HG03135 (cell line): ENCODE results near the gene TOX2.

Experiments used
- ATAC-seq: cut with Tn5 transposase; IDR thresholded peaks from one replicate; pipeline ENCODE4 v1.9.1; 2021; ENCODE audit warnings: mild to moderate bottlenecking, moderate library complexity; ENCODE audit not compliant: unreplicated experiment

The TOX2 gene

DNA sequence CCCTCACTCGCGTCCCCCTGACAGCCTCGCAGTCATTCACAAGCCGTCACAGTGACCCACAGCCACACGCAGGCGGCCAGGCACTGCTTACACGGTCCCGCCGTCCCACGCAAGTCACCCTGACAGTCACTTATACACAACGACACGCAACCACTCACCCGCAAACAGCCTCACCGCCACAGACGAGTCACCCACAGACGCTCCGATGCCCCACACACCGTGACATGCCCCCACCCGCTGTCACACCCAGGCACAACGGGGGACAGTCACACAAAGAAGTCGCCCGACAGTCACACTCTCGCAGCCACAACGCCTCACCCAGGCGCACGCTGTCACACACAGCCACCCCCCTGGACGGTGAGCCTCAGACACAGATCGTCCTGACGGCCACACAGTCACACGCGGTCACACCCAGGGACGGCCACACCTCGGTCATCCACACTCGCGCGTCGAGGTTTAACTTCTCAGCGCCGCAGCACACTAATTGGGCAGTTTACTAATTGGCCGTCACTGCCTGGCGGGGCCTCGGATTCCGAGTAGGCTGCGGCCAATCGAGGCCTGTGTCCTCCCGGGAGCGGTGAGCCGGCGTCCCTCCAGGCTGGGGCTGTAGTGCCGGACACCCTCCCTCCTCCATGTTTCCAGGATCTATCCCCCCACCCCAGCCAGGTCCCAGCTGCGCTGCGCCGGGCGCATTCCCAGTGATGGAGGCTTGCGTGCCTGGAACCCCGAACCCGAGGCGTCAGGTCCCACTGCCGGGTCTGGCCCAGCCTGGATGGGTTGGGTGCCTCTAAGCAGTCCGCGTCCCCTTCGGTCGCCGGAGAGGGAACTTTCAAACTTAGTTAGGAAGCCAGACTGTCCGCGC is 790 bp downstream of the TOX2 start:
- no peak for ATAC-seq

DNA sequence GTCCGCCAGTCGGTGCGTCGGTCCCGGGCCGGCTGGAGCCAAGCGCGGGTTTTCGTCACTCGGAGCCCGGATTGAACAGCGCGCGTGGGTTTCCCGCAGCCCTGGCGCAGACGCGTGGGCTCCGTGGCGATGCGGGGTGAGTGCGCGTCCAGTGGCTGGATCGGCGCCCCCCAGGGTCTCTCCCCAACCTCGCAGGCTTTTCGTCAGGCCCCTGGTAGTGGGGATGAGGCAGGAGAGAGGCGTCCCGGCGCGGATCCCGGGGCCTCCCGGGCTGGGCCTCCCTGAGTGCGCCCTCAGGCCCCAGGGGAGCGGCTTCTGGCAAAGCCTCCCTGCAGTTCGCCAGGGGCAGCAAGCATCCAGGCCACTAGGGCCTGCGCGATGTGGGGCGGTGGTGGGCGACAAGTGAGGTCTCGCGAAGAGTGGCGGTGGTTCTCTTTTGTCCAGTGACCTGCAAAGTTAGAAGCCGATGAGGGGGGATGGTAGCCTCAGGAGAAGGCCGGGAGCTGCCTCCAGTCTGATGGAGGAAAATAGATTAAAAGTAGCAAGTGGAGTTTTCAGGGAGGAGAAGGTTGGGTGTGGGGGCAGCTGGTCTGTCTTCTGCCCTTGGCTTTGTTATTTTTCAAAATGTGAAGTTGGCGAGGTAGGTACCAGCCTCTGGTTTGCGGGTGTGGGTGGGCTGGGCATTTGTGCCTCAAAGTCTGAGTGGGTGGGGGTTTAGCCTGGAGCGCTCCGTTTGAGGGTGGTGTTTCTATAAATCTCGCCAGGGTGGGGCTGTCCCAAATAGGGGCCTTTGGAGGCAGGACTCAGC is 1.6 kb downstream of the TOX2 start:
- no peak for ATAC-seq

DNA sequence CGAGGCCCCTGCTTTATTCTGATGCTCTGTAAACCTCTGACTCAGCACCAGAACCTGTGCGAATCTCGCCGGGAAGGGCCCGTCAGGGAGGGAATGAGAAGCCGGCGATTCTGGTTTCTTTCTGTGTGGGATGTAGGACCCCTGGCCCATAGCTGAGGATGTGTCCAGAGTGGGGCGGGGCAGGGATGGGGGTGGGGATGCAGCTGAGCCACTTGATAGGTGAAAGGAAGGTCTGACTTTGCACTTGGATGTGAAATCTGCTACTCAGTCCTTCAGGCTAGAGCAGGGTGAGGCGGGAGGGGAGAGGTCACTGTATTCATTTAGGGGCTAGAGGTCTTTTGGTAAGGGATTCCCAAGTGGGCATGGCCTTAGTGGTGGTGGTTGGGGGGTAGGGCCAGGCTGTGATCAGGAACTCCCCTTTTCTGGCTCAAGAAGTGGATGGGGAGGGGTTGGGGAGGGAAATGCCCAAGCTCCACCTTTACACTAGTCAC is 2.3 kb downstream of the TOX2 start:
- no peak for ATAC-seq

DNA sequence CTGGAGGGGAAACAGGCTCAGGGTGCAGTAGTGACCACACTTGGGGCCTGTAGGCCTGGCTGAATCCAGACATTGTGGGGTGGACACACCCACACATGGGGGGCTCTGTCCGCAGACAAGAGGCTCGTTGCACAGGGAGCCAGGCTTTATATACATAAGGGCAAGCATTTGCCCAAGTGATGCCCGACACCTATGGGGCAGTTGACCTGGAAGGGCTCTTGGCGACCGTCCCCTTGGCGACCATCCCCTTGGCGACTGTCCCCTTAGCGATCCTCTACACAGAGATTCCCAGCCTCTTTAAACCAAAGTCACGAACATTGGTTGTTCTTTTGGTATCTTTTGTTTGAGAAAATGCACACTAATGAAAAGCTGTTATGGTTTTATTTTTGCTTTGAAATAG is 2.7 kb downstream of the TOX2 start:
- no peak for ATAC-seq

DNA sequence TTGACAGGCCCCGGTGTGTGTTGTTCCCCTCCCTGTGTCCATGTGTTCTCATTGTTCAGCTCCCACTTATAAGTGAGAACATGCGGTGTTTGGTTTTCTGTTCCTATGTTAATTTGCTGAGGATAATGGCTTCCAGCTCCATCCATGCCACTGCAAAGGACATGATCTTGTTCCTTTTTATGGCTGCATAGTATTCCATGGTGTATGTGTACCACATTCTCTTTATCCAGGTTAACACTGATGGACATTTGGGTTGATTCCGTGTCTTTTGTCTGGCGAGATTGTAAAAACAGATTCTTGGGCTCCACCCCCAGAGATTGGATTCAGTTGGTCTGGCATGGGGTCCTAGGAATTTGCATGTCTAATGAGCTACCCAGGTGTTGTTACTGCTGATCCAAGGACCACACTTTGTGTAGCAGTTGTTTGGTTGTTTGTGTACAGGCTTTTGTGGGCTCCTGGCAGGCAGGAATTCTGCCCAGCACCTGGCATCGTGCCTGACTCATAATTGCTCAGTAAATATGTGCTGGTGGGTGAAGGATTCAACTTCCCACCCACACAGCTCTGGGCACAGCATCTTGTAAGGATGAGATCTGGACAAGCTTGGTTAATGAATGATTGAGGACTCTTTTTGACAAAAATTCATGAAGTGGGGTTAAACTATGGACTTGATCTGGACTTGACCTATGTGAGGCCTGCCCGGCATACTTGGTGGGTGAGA is 5.2 kb downstream of the TOX2 start:
- ATAC-seq, result no peak

DNA sequence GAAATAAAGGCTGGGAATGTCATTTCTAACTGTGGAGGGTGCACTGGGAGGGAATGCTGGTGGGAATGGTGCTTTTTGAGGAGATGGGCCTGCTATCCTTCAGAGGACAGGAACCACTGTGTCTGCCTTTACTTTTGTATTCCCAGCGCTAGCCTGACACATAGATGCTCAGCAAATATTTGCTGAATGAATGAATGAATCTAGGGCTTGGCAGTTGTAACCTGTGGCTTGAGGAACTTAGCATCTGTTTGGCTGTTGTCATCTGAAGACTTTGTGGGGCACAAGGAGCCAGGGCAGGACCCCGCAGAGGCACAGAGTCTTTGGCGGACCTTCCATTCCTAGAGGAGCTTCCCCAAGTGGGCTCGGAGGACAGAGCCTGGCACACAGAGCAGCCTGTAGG is 6.1 kb downstream of the TOX2 start:
- ATAC-seq, result no peak

DNA sequence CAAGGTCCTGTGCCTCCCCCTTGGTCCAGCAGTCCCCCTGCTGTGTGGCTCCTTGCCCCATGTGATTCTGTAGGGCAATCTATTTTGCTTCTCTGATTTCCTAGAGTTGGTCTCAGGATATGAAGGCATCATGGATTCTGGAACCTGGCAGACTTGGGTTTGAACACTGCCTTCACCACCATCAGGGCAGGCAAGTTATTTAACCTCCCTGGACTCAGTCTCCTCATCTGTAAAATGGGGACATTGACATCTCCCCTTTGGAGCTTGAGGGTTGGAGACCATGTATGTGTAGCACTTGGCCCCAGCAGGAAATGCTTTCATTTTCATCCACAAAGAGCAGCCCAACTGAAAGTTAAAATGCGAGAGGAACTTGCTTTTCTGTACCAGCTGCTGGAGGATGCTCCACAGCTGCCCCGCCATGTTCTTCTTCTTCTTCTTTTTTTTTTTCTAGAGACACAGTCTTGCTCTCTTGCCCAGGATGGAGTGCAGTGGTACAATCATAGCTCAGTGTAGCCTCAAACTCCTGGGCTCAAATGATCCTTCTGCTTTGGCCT is 6.7 kb downstream of the TOX2 start:
- no peak for ATAC-seq

DNA sequence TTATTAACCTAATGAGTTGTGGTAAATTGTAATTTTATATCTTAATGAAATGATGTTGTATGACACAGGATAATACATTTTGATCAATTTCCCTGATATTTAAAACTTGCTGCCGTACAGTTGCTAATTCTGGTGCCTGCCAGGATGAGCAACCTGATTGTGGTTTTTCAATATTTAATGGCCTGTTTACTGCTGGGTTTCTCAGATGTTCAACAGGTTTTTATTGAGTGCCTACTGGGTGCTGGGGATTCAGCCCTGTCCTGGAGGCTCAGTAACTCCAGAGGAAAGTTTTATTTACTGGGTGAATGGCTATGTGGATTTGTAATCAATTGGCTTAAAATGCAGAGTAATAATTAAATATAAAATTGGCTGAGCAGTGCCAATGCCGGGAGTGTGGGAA is 8.0 kb downstream of the TOX2 start:
- no peak for ATAC-seq

DNA sequence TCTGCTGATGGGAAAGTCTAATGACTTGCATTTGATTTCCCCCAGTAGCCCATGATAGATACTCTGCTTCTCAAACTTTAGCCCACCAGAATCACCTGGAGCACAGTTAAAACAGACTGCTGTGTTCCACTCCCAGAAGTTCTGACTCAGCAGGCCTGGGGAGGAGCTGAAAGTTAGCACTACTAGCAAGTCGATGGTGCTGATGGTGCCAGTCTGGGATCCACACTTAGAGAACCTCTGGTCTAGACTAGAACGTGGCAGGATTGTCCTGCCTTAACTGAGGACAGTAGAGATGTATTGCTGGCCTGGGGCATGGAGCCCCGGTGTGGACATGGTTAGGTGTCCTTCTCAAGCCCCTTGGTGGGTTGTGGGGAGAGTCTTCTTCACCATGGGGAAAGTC is 8.7 kb downstream of the TOX2 start:
- no peak for ATAC-seq

DNA sequence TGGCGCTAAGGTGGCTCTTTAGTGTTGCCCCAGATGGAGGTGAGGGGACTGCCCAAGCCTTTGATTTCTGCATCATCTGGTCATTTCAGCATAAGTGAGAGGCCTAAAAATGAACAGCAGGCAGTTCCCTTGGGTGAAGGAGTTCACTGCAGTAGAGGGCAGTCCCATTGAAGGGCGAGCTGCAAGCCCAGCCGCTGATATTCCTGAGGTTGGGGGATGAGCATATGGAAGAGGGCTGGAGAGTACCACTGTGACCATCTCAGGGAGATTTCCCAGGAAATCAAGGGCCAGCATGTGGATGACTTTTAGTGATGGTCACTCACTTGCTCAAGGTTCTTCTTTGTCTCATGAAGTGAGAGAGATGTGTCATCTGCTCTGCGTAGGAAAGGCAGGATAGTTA is 9.3 kb downstream of the TOX2 start:
- ATAC-seq, result no peak

DNA sequence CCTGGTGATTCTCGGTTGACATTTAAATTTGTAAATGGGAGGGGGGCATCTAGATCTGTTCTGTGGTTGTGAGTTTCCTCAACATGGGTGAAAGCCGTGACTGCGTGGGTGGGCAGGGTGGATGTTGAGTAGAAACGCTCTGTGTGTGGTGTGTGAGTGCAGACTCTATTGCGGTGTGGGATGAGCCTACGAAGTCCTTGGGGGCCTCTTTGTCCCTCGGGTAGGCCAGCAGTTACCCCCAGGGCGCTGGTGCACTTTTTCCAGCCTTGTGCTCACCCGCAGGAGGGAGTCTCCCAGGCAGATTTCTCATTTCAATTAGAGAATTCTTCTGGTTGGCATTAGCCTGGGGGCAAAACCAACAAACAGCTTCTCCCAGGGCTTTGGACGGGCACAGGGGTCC is 10.6 kb downstream of the TOX2 start:
- no peak for ATAC-seq

DNA sequence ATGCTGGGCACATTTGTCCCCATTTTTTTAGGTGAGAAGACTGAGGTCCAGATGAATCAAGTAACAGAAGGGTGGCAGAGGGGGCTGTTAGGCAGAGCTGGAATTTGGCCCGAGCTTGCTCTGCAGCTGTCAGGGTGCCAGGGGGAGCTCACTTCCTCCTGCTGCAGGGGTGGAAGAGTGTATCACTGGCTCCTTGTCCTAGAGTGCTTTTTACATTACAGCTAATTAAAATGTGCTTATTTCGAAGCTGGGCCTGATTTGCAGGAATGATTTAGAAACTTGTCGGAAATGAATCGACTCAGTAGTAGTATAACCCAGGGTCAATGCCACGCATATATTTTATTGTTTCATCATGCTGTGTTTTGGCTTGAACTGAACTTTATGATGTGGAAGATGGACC is 11.1 kb downstream of the TOX2 start:
- no peak for ATAC-seq

DNA sequence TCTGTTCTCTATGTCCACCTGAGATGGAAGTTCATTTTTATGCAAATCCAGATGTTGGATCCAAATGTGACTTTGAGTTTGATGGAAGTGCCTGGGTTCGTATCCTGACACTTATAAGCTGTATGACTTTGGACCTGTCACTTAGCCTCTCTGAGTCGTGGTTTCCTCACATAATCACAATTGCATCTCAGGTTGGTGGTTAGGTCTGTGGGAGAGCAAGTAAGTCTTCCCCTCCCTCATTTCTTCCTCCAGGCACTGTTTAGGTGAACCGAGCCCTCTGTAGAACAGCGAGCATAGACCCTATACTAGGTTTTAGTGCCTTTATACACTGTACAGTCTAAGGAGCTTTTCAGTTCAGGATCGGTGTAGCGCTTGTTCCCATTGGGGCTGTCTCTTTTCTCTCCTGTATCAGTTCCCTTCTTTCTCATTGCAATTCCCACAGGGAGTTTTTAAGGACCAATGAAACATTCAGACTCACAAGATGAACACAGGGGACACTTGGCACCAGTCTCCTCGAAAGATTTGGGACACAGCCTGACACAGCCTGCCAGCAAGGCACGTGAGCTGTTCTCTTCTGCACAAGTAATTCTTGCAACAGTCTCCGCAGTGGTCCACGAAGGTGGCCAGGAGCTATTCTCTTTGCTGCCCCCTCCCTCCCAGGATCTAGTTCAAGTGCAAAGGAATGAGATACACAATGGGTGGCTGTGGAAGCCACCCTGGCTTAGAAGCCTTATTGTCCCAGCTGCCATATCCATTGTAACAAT is 11.8 kb downstream of the TOX2 start:
- no peak for ATAC-seq

DNA sequence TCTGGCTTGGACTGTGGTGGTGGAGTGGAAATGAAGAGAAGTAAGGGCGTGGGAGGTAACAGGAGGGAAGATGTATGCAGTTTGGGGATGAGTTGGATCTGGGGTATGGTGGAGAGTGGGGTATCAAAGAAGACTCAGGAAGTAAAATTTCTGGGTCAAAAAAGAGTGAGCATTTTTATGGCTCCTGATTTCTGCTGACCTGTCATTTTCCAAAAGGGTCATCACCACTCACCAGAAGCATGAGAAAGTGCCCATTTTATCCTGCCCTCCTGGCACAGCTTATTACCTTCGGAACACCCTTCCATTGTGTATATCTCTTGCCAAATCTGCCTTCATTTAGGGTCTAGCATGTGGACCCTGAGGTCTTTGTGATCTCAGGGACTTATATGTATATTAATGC is 17.3 kb downstream of the TOX2 start:
- ATAC-seq, result no peak

DNA sequence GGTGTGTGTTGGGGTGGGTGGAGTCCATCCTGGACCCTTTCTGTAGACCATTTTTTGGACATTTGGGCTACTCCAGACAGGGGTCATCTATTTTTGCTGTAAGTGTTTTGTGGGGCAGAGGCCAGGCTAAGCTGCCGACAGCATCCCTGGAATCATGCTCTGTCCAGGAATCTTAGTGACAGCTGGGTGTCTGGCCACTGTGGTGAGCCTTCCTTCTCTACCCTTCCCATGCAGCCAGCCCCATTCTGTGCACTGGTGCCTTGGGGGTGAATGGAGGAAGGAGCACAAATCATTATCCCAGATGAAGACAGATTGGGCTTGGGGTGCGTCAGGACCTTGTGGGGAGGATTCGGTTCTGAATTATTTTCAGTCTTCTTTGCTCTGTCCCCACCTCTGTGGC is 20.2 kb downstream of the TOX2 start:
- ATAC-seq, result no peak

DNA sequence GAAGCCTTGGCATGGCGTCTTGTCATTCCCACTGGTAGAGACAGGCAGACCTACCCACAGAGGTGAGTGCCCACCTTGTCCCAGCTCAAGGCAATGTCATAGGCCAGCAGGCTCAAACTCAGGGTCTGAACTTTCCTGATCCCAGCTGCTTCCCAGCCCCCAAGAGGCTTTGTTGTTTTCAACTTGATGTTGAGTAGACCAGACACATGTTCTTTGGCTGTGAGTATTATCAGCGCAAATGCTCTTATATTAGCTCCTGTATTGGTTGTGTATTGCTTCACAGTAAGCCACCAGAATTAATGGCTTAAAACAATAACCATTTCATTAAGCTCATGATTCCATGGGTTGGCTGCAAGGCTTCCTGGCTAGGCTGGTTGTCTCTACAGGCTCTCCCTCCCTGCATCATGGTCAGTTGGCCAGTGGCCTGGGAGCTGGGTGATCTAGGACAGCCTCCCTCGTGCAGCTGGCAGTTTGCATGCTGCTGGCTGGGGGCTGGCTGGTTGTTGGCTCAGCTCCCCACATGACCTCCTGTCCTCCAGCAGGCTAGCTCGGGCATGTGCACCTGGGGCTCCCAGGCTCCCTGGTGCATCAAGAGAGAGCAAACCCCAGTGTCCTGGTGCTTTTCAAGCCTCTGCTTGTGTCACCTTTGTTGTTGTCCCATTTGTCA is 21.6 kb downstream of the TOX2 start:
- ATAC-seq, result no peak

DNA sequence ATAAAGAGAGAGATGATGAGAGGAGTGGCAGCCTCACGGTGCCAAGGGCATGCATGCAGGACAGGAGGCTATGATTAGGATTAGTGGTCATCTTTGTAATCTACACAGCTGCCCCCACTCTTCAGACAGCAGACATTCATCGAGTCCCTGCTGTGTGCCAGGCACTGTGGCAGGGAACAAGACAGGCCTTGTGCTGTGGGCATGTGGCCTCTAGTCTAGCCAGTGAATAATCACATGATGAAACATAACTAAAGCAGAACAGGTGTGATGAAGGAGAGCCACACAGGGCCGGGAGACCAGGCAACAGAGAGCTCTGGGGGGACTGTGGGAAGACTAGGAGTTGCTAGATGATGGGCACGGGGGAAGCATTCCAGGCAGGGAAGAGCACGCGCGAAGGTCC is 22.2 kb downstream of the TOX2 start:
- ATAC-seq, result no peak

DNA sequence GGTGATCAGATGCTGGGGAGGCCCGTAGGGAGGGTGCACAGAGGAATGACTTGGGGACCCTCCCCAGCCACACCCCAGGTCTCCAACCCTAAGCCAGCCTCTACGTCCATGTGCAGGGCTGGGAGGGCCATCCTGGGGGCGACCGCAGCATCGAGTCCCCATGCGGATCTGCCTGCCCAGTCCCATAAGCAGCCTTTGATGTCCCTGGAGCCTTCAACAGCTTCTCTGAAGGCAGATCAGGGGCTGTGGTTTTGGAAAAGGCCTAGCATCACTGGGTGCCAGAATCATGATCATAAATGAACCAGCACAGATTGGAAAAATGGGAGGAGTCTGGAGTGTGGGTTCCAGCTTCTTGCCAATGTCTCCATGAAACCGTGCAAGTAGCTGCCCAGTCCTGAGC is 22.9 kb downstream of the TOX2 start:
- no peak for ATAC-seq

DNA sequence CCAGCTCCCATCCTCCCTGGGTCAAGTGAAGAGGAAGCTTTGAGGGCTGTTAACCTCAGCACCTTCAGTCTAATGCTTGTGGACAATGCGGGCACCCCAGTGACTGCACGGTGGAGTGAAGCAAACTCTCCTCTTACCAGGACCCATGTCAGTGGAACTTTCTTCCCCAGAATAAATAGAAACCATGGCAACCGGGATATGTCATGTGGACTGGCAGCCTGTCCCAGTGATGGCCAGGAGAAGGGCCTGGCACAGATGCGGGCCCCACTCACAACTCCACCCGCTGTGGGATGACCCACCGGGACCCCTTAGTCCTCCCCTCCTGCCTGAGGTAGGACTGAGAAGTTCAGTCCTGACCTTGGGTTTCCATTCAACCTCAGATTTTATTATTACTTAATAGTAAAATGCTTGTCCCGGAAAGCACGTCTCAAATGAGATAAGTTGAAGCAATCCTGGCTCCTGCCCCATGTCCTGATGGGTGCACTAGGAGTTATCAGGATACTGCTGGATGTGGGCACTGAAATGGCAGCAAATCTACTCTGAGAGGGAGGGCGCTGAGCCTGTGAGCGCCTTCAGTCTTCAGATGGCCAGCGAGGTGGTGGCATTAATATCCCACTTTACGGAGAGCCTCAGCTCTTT is 23.5 kb downstream of the TOX2 start:
- ATAC-seq, result no peak
